WTC11 (cell line): ENCODE measurements around the gene MBP. TPM values are rescaled to one million over a fixed set of nuclear protein-coding genes. Genes with fewer than 3 reads are reported as not detected.

Experiments used
- ATF2 ChIP-seq: sonication (generic); formaldehyde crosslinking; IDR thresholded peaks from 2 replicates; pipeline ENCODE4 v1.8.1; 2022; ENCODE audit warnings: low read depth, missing genetic modification reagents, borderline replicate concordance
- CDX4 ChIP-seq: fragments of 250-450 bp; sonication (Bioruptor Pico); IDR thresholded peaks from 2 replicates; pipeline ENCODE4 v1.9.0; 2021; ENCODE audit warnings: moderate library complexity, mild to moderate bottlenecking, inconsistent platforms, borderline replicate concordance
- E2F1 ChIP-seq: sonication (generic); formaldehyde crosslinking; IDR thresholded peaks from 2 replicates; pipeline ENCODE4 v1.8.0; 2022; ENCODE audit warnings: mild to moderate bottlenecking, missing genetic modification reagents
- FOXK1 ChIP-seq: sonication (generic); formaldehyde crosslinking; IDR thresholded peaks from 2 replicates; pipeline ENCODE4 v1.8.0; 2022; ENCODE audit warnings: mild to moderate bottlenecking, moderate library complexity, missing genetic modification reagents
- HMGXB4 ChIP-seq: sonication (generic); formaldehyde crosslinking; IDR thresholded peaks from 2 replicates; pipeline ENCODE4 v1.8.1; 2023; ENCODE audit warnings: mild to moderate bottlenecking, moderate library complexity, missing genetic modification reagents
- MLX ChIP-seq: sonication (generic); formaldehyde crosslinking; IDR thresholded peaks from 2 replicates; pipeline ENCODE4 v1.8.1; 2023; ENCODE audit warnings: mild to moderate bottlenecking, missing genetic modification reagents, moderate library complexity
- MYBL2 ChIP-seq: sonication (generic); formaldehyde crosslinking; IDR thresholded peaks from 2 replicates; pipeline ENCODE4 v1.8.1; 2023; ENCODE audit warnings: mild to moderate bottlenecking, moderate library complexity, missing genetic modification reagents
- NFYB ChIP-seq: sonication (generic); formaldehyde crosslinking; conservative IDR thresholded peaks from 2 replicates; pipeline ENCODE4 v1.8.0; 2022; ENCODE audit warnings: low read depth, missing genetic modification reagents
- NR2C2 ChIP-seq: sonication (generic); formaldehyde crosslinking; IDR thresholded peaks from 2 replicates; pipeline ENCODE4 v1.8.0; 2022; ENCODE audit warnings: mild to moderate bottlenecking, missing genetic modification reagents
- RELA ChIP-seq: sonication (generic); formaldehyde crosslinking; IDR thresholded peaks from 2 replicates; pipeline ENCODE4 v1.8.1; 2022; ENCODE audit warnings: missing genetic modification reagents, mild to moderate bottlenecking, borderline replicate concordance
- SOX15 ChIP-seq: fragments of 250-450 bp; sonication (Bioruptor Pico); IDR thresholded peaks from 2 replicates; pipeline ENCODE4 v1.9.0; 2021; ENCODE audit warnings: mild to moderate bottlenecking
- SP1 ChIP-seq: sonication (generic); formaldehyde crosslinking; conservative IDR thresholded peaks from 2 replicates; pipeline ENCODE4 v1.8.1; 2022; ENCODE audit warnings: missing genetic modification reagents
- TP53 ChIP-seq: sonication (generic); formaldehyde crosslinking; IDR thresholded peaks from 2 replicates; pipeline ENCODE4 v1.8.1; 2023; ENCODE audit warnings: mild to moderate bottlenecking, missing genetic modification reagents
- ZNF138 ChIP-seq: sonication (generic); formaldehyde crosslinking; conservative IDR thresholded peaks from 2 replicates; pipeline ENCODE4 v1.8.1; 2022; ENCODE audit warnings: mild to moderate bottlenecking, moderate library complexity, missing genetic modification reagents
- ZNF396 ChIP-seq: fragments of 250-450 bp; sonication (Bioruptor Pico); IDR thresholded peaks from 2 replicates; pipeline ENCODE4 v1.8.0; 2021; ENCODE audit warnings: mild to moderate bottlenecking, moderate library complexity, borderline replicate concordance
- ZNF512 ChIP-seq: sonication (generic); formaldehyde crosslinking; IDR thresholded peaks from 2 replicates; pipeline ENCODE4 v1.8.1; 2022; ENCODE audit warnings: missing genetic modification reagents, borderline replicate concordance
- ZNF532 ChIP-seq: fragments of 250-450 bp; sonication (Bioruptor Pico); IDR thresholded peaks from 2 replicates; pipeline ENCODE4 v1.9.0; 2021; ENCODE audit warnings: mild to moderate bottlenecking, borderline replicate concordance
- ZSCAN18 ChIP-seq: fragments of 250-450 bp; sonication (Bioruptor Pico); IDR thresholded peaks from 2 replicates; pipeline ENCODE4 v2.1.2; 2022; ENCODE audit warnings: mild to moderate bottlenecking, moderate library complexity
- total RNA-seq: library from RNA; stranded (reverse); gene quantifications from 3 replicates; pipeline ENCODE4 v1.2.3, GENCODE V29; 2021
- TF ChIP-seq, protein P1 (sequence below): sonication (generic); formaldehyde crosslinking; conservative IDR thresholded peaks from 2 replicates; pipeline ENCODE4 v1.8.1; 2023; ENCODE audit warnings: mild to moderate bottlenecking, low read depth, missing genetic modification reagents, moderate library complexity
- TF ChIP-seq, protein P2 (sequence below): sonication (generic); formaldehyde crosslinking; conservative IDR thresholded peaks from 2 replicates; pipeline ENCODE4 v1.8.1; 2022; ENCODE audit warnings: mild to moderate bottlenecking, missing genetic modification reagents

The MBP gene
- total RNA-seq, 1 experiment from 2014 or later = 19.6 TPM

DNA sequence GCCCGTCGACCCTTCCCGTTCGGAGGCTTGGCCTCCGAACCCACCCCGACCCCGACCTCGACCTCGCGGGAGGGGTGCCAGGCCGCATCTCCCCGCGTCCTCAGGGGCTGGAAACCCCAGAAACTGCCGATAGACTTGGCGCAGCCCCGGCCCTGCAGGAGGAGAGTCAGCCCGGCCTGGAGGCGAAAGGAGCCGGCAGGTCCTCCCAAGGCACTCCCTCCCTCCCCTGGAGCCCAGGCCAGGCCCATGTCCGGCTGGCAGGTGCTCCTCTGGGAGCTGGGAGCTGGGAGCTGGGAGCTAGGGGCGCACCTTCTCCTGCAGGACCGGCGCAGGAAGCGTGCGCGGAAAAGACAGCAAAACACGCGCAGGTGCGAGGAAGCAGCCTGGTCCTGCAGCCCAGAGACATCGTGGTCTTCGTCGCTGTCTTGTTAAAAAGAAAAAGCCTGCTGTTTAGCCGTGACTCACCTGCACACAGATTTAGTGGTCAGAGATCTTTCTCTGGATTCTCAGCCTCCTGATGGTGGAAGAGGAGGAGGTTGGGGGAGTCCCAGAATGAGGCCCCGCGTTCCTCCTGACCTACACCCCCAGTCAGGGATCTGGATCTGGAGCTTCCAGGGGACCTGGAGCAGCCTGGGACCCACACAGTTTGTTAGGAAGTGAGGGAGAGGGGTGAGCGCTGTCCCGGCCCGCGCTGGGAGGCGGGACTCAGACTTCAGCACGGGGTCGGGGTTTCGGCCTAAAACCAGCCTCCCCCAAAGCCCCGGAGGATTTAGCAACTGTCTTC is 660 bp upstream of the MBP start (continued):
- TF ChIP-seq ZNF532 (CRISPR knock-in tag) (no peak), ZNF138 (no peak), SP1 (CRISPR knock-in tag) (0 out of 2 replicates have a peak, but pooled peaks have one; percentile 23), NFYB (CRISPR knock-in tag) (no peak), HMGXB4 (0 out of 2 replicates have a peak, but pooled peaks have one; percentile 66), MYBL2 (CRISPR knock-in tag) (peak; percentile 48; the same call in 1 of the 2 replicates), SOX15 (no peak), E2F1 (CRISPR knock-in tag) (no peak), CDX4 (CRISPR knock-in tag) (no peak), ATF2 (no peak), ZNF512 (no peak), RELA (no peak), NR2C2 (CRISPR knock-in tag) (no peak), MLX (CRISPR knock-in tag) (no peak), FOXK1 (0 out of 2 replicates have a peak, but pooled peaks have one; percentile 37), ZNF396 (CRISPR knock-in tag) (no peak), ZSCAN18 (CRISPR knock-in tag) (no peak), TP53 (CRISPR knock-in tag) (no peak)
- TF ChIP-seq, protein P1, sequence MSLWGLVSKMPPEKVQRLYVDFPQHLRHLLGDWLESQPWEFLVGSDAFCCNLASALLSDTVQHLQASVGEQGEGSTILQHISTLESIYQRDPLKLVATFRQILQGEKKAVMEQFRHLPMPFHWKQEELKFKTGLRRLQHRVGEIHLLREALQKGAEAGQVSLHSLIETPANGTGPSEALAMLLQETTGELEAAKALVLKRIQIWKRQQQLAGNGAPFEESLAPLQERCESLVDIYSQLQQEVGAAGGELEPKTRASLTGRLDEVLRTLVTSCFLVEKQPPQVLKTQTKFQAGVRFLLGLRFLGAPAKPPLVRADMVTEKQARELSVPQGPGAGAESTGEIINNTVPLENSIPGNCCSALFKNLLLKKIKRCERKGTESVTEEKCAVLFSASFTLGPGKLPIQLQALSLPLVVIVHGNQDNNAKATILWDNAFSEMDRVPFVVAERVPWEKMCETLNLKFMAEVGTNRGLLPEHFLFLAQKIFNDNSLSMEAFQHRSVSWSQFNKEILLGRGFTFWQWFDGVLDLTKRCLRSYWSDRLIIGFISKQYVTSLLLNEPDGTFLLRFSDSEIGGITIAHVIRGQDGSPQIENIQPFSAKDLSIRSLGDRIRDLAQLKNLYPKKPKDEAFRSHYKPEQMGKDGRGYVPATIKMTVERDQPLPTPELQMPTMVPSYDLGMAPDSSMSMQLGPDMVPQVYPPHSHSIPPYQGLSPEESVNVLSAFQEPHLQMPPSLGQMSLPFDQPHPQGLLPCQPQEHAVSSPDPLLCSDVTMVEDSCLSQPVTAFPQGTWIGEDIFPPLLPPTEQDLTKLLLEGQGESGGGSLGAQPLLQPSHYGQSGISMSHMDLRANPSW (CRISPR knock-in tag) = no peak
- TF ChIP-seq, protein P2, sequence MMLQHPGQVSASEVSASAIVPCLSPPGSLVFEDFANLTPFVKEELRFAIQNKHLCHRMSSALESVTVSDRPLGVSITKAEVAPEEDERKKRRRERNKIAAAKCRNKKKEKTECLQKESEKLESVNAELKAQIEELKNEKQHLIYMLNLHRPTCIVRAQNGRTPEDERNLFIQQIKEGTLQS = no peak
